Calu3 (cell line): ENCODE data around the gene ENTR1. TPM values are rescaled to one million over a fixed set of nuclear protein-coding genes. Genes with fewer than 3 reads are reported as not detected.

Experiments used
- BruUV-seq: library from RNA; stranded (reverse); fragments of 400-500 nt; replicated peaks from 2 replicates; lab custom pipeline; 2021; lab: Mats Ljungman, UMichigan
- CTCF ChIA-PET: fragments of 300-600 bp; sonication (Branson Sonifier 250); formaldehyde crosslinking; loops from one replicate; lab custom pipeline; 2022; ENCODE audit warnings: antibody characterized with exemption; lab: Charles Lee
- DNase-seq: peaks from one replicate; pipeline ENCODE4 v3.0.0; 2022
- H3K27ac Mint-ChIP-seq: one replicate; pipeline ENCODE4 v1.8.0; 2022; ENCODE audit warnings: mixed read lengths; ENCODE audit not compliant: unreplicated experiment
- H3K27me3 Mint-ChIP-seq: one replicate; pipeline ENCODE4 v1.8.0; 2022; ENCODE audit warnings: mixed read lengths; ENCODE audit not compliant: unreplicated experiment
- H3K36me3 Mint-ChIP-seq: one replicate; pipeline ENCODE4 v1.8.0; 2022; ENCODE audit warnings: mild to moderate bottlenecking, moderate library complexity, mixed read lengths; ENCODE audit not compliant: insufficient read depth, unreplicated experiment
- H3K4me1 Mint-ChIP-seq: one replicate; pipeline ENCODE4 v1.8.0; 2022; ENCODE audit warnings: mild to moderate bottlenecking, low read depth, mixed read lengths; ENCODE audit not compliant: unreplicated experiment
- H3K4me3 Mint-ChIP-seq: one replicate; pipeline ENCODE4 v1.8.0; 2022; ENCODE audit warnings: mild to moderate bottlenecking, low read depth, moderate library complexity, mixed read lengths; ENCODE audit not compliant: unreplicated experiment
- H3K9me3 Mint-ChIP-seq: one replicate; pipeline ENCODE4 v1.8.0; 2022; ENCODE audit warnings: low read depth, mixed read lengths; ENCODE audit not compliant: unreplicated experiment
- CTCF ChIP-seq: fragments of 200-600 bp; IDR thresholded peaks from one replicate; pipeline ENCODE4 v1.8.0; 2022; ENCODE audit warnings: antibody characterized with exemption; ENCODE audit not compliant: unreplicated experiment
- intact Hi-C: fragments of 100-400 bp; cut with micrococcal nuclease; formaldehyde crosslinking; loops from one replicate; pipeline ENCODE4 v1.10.0; 2022; ENCODE audit not compliant: unreplicated experiment
- total RNA-seq: library from RNA; stranded (reverse); gene quantifications from 2 replicates; pipeline ENCODE4 v1.2.3, GENCODE V29; 2022

The ENTR1 gene
- total RNA-seq, 1 experiment from 2014 or later = 50.2 TPM

GRCh38 chr9:136378170-136379002 is 32.0 kb downstream of the ENTR1 start:
- CTCF ChIA-PET = interaction anchor here (0.7 kb wide), 1 partner anchor 522 kb away, joined by 6 read pairs; no protein-coding TSS in a partner anchor
- no peak overlapping the region for H3K27ac Mint-ChIP-seq

GRCh38 chr9:136377341-136378169 is 32.9 kb downstream of the ENTR1 start:
- BruUV-seq = no TSS peak
- DNase-seq = no peak
- TF ChIP-seq CTCF = no peak
- no peaks in the 10 kb centered on the region for H3K27me3 Mint-ChIP-seq
- intact Hi-C loops = no loop called here
- CTCF ChIA-PET = interaction anchor here (0.7 kb wide), 1 partner anchor 523 kb away, joined by 6 read pairs; no protein-coding TSS in a partner anchor
- H3K27ac Mint-ChIP-seq = no peak overlapping the region
- H3K4me3 Mint-ChIP-seq = no peak overlapping the region
- H3K9me3 Mint-ChIP-seq = no peaks in the 10 kb centered on the region
- no peaks in the 10 kb centered on the region for H3K4me1 Mint-ChIP-seq
- H3K36me3 Mint-ChIP-seq = no peaks in the 10 kb centered on the region

More at GRCh38 chr9:136378170-136379002, 32.0 kb downstream of the ENTR1 start:
- Mint-ChIP-seq H3K4me3 (no peak overlapping the region), H3K27me3 (no peaks in the 10 kb centered on the region), H3K9me3 (no peaks in the 10 kb centered on the region), H3K4me1 (no peaks in the 10 kb centered on the region), H3K36me3 (peaks cover 2% of the 10 kb centered on the region)
- TF ChIP-seq CTCF = no peak
- intact Hi-C loops = no loop called here
- DNase-seq = no peak
- no TSS peak for BruUV-seq

GRCh38 chr9:136376457-136376856 is 34.0 kb downstream of the ENTR1 start:
- TF ChIP-seq CTCF = no peak
- intact Hi-C loops = no loop called here
- H3K36me3 Mint-ChIP-seq = no peaks in the 10 kb centered on the region
- no peaks in the 10 kb centered on the region for H3K9me3 Mint-ChIP-seq
- no peaks in the 10 kb centered on the region for H3K4me1 Mint-ChIP-seq
- DNase-seq = no peak
- BruUV-seq = no TSS peak
- no peak overlapping the region for H3K27ac Mint-ChIP-seq
- CTCF ChIA-PET = no interaction called here
- H3K27me3 Mint-ChIP-seq = no peaks in the 10 kb centered on the region
- no peak overlapping the region for H3K4me3 Mint-ChIP-seq

GRCh38 chr9:136375096-136375495 is 35.3 kb downstream of the ENTR1 start:
- CTCF ChIA-PET = no interaction called here
- Mint-ChIP-seq H3K27ac (no peak overlapping the region), H3K4me1 (no peaks in the 10 kb centered on the region), H3K36me3 (no peaks in the 10 kb centered on the region), H3K4me3 (no peak overlapping the region), H3K9me3 (no peaks in the 10 kb centered on the region), H3K27me3 (no peaks in the 10 kb centered on the region)
- DNase-seq = no peak
- intact Hi-C loops = no loop called here
- no TSS peak for BruUV-seq
- TF ChIP-seq CTCF = no peak
